Measurements from ENCODE around the gene PCBP3.

Gene PCBP3

GRCh38 chr21:45748593-45748992 lies 105.1 kb downstream of the PCBP3 start:
- H3K4me3 ChIP-seq (replicated peaks; ENCODE audit: insufficient read depth, low read length): no peak overlapping the region
- H3K27me3 ChIP-seq (ENCODE audit: insufficient read depth, poor library complexity, severe bottlenecking): no peaks in the 10 kb centered on the region
- H3K27ac ChIP-seq (replicated peaks): no peak overlapping the region
- no peak for DNase-seq (ENCODE audit: low read depth in 1 of 2, low spot score in 1 of 2)
- TF ChIP-seq REST (IDR thresholded peaks at IDR 0.05; ENCODE audit: insufficient replicate concordance, low read depth) (no peak), POLR2AphosphoS5 (IDR thresholded peaks at IDR 0.05; ENCODE audit: low read depth) (no peak), CTCF (IDR thresholded peaks at IDR 0.05; ENCODE audit: insufficient read depth, low read length) (no peak), SPI1 (IDR thresholded peaks at IDR 0.05; ENCODE audit: borderline replicate concordance, low read depth) (no peak), GABPA (IDR thresholded peaks at IDR 0.05; ENCODE audit: low read depth) (no peak)

GRCh38 chr21:45749974-45750373 lies 106.4 kb downstream of the PCBP3 start:
- no peak for TF ChIP-seq POLR2AphosphoS5 (IDR thresholded peaks at IDR 0.05; ENCODE audit: low read depth)
- no peak for TF ChIP-seq CTCF (IDR thresholded peaks at IDR 0.05; ENCODE audit: insufficient read depth, low read length)
- TF ChIP-seq REST (IDR thresholded peaks at IDR 0.05; ENCODE audit: insufficient replicate concordance, low read depth): no peak
- TF ChIP-seq GABPA (IDR thresholded peaks at IDR 0.05; ENCODE audit: low read depth): no peak
- no peak for TF ChIP-seq SPI1 (IDR thresholded peaks at IDR 0.05; ENCODE audit: borderline replicate concordance, low read depth)
- Histone ChIP-seq H3K27ac (replicated peaks) (no peak overlapping the region), H3K27me3 (ENCODE audit: insufficient read depth, poor library complexity, severe bottlenecking) (no peaks in the 10 kb centered on the region), H3K4me3 (replicated peaks; ENCODE audit: insufficient read depth, low read length) (no peak overlapping the region)
- DNase-seq (ENCODE audit: low read depth in 1 of 2, low spot score in 1 of 2): no peak

- no peak for DNase-seq (ENCODE audit: low read depth in 1 of 2, low spot score in 1 of 2)
- Histone ChIP-seq H3K4me3 (replicated peaks; ENCODE audit: insufficient read depth, low read length) (no peak overlapping the region), H3K27me3 (ENCODE audit: insufficient read depth, poor library complexity, severe bottlenecking) (no peaks in the 10 kb centered on the region), H3K27ac (replicated peaks) (no peak overlapping the region)
- no peak for TF ChIP-seq POLR2AphosphoS5 (IDR thresholded peaks at IDR 0.05; ENCODE audit: low read depth)
- no peak for TF ChIP-seq GABPA (IDR thresholded peaks at IDR 0.05; ENCODE audit: low read depth)
- TF ChIP-seq CTCF (IDR thresholded peaks at IDR 0.05; ENCODE audit: insufficient read depth, low read length): no peak
- no peak for TF ChIP-seq SPI1 (IDR thresholded peaks at IDR 0.05; ENCODE audit: borderline replicate concordance, low read depth)
- no peak for TF ChIP-seq REST (IDR thresholded peaks at IDR 0.05; ENCODE audit: insufficient replicate concordance, low read depth)
These were observed 107.4 kb downstream of the PCBP3 start for GRCh38 chr21:45750936-45751335.
